H9 (cell line): ENCODE results near the gene ACACA. TPM values are rescaled to one million over a fixed set of nuclear protein-coding genes. Genes with fewer than 3 reads are reported as not detected.

ENCODE experiments used
- DNase-seq: peaks from one replicate; pipeline ENCODE4 v3.0.0-alpha.2; 2017
- H2AFZ ChIP-seq: one replicate; pipeline ENCODE4 v1.6.1; 2013; ENCODE audit warnings: mild to moderate bottlenecking, low read length, control low read depth, moderate library complexity
- H2AK5ac ChIP-seq: 2 replicates; pipeline ENCODE4 v1.6.1; 2013; ENCODE audit warnings: low read length, control low read depth, mixed read lengths; ENCODE audit not compliant: insufficient read length
- H2BK120ac ChIP-seq: one replicate; pipeline ENCODE4 v1.6.1; 2013; ENCODE audit warnings: low read depth, mild to moderate bottlenecking, low read length, control low read depth, inconsistent platforms; ENCODE audit not compliant: poor library complexity, severe bottlenecking
- H2BK12ac ChIP-seq: 2 replicates; pipeline ENCODE4 v1.6.1; 2013; ENCODE audit warnings: low read length, control low read depth, mixed read lengths, low read depth; ENCODE audit not compliant: insufficient read length
- H2BK15ac ChIP-seq: 2 replicates; pipeline ENCODE4 v1.6.1; 2013; ENCODE audit warnings: low read depth, low read length, control low read depth
- H2BK20ac ChIP-seq: one replicate; pipeline ENCODE4 v1.6.1; 2013; ENCODE audit warnings: low read depth, mild to moderate bottlenecking, low read length, control low read depth, inconsistent platforms; ENCODE audit not compliant: poor library complexity, severe bottlenecking
- H2BK5ac ChIP-seq: 2 replicates; pipeline ENCODE4 v1.6.1; 2013; ENCODE audit warnings: low read length, control low read depth, mixed read lengths; ENCODE audit not compliant: insufficient read length
- H3K14ac ChIP-seq: 2 replicates; pipeline ENCODE4 v1.6.1; 2013; ENCODE audit warnings: low read length, control low read depth; ENCODE audit not compliant: insufficient read depth
- H3K18ac ChIP-seq: 2 replicates; pipeline ENCODE4 v1.6.1; 2013; ENCODE audit warnings: low read depth, mild to moderate bottlenecking, mixed read lengths, low read length, control low read depth; ENCODE audit not compliant: insufficient read length
- H3K23ac ChIP-seq: 2 replicates; pipeline ENCODE4 v1.6.1; 2013; ENCODE audit warnings: low read length, control low read depth, mixed read lengths, low read depth; ENCODE audit not compliant: insufficient read length
- H3K23me2 ChIP-seq: 2 replicates; pipeline ENCODE4 v1.6.1; 2013; ENCODE audit warnings: low read depth, mild to moderate bottlenecking, mixed read lengths, low read length, control low read depth; ENCODE audit not compliant: insufficient read length, poor library complexity, severe bottlenecking
- H3K27ac ChIP-seq: 2 replicates; pipeline ENCODE4 v1.5.1; 2013; ENCODE audit warnings: low read length, control low read depth, mixed read lengths, low read depth; ENCODE audit not compliant: insufficient read length
- H3K27me3 ChIP-seq: 2 replicates; pipeline ENCODE4 v1.6.1; 2013; ENCODE audit warnings: low read length, control low read depth, inconsistent platforms; ENCODE audit not compliant: insufficient read depth
- H3K4ac ChIP-seq: 2 replicates; pipeline ENCODE4 v1.6.1; 2013; ENCODE audit warnings: low read depth, mild to moderate bottlenecking, control low read depth, inconsistent platforms, low read length, moderate library complexity
- H3K4me1 ChIP-seq: 2 replicates; pipeline ENCODE4 v1.6.1; 2013; ENCODE audit warnings: low read length, control low read depth, inconsistent platforms; ENCODE audit not compliant: insufficient read depth
- H3K4me2 ChIP-seq: 2 replicates; pipeline ENCODE4 v1.6.1; 2013; ENCODE audit warnings: low read length, control low read depth, mixed read lengths; ENCODE audit not compliant: insufficient read length, insufficient read depth
- H3K56ac ChIP-seq: 2 replicates; pipeline ENCODE4 v1.6.1; 2013; ENCODE audit warnings: low read depth, mild to moderate bottlenecking, mixed read lengths, low read length, control low read depth; ENCODE audit not compliant: insufficient read length
- H3K79me1 ChIP-seq: 2 replicates; pipeline ENCODE4 v1.6.1; 2013; ENCODE audit warnings: low read depth, mild to moderate bottlenecking, moderate library complexity, low read length, control low read depth, inconsistent platforms; ENCODE audit not compliant: insufficient read depth, poor library complexity, severe bottlenecking
- H3K79me2 ChIP-seq: 2 replicates; pipeline ENCODE4 v1.6.1; 2013; ENCODE audit warnings: low read length, control low read depth, inconsistent platforms; ENCODE audit not compliant: insufficient read depth
- H3K9ac ChIP-seq: 2 replicates; pipeline ENCODE4 v1.6.1; 2013; ENCODE audit warnings: low read length, control low read depth, mixed read lengths; ENCODE audit not compliant: insufficient read length; ENCODE audit errors: extremely low read depth
- H3K9me3 ChIP-seq: one replicate; pipeline ENCODE4 v1.6.1; 2013; ENCODE audit warnings: low read depth, low read length, inconsistent platforms; ENCODE audit not compliant: control insufficient read depth
- H3T11ph ChIP-seq: one replicate; pipeline ENCODE4 v1.6.1; 2013; ENCODE audit warnings: mild to moderate bottlenecking, low read length, control low read depth, inconsistent platforms
- H4K20me1 ChIP-seq: one replicate; pipeline ENCODE4 v1.6.1; 2013; ENCODE audit not compliant: control insufficient read depth, insufficient read length, insufficient read depth
- H4K5ac ChIP-seq: 2 replicates; pipeline ENCODE4 v1.6.1; 2013; ENCODE audit warnings: low read depth, mild to moderate bottlenecking, mixed read lengths, low read length, control low read depth; ENCODE audit not compliant: insufficient read length
- H4K8ac ChIP-seq: replicated peaks from 2 replicates; pipeline ENCODE4 v1.6.1; 2013; ENCODE audit warnings: low read length, control low read depth, mixed read lengths, low read depth; ENCODE audit not compliant: insufficient read length
- H4K91ac ChIP-seq: 2 replicates; pipeline ENCODE4 v1.6.1; 2013; ENCODE audit warnings: low read depth, mild to moderate bottlenecking, moderate library complexity, mixed read lengths, low read length, control low read depth; ENCODE audit not compliant: insufficient read length
- H3K27ac Mint-ChIP-seq, 3 experiments: 2 replicates in 2 of 3; 3 replicates in 1 of 3; pipeline ENCODE4 v1.8.0; 2020 to 2021; ENCODE audit warnings: mixed read lengths in 3 of 3, mild to moderate bottlenecking in 1 of 3, moderate library complexity in 1 of 3
- H3K27me3 Mint-ChIP-seq: 2 replicates; pipeline ENCODE4 v1.8.0; 2021; ENCODE audit warnings: low read depth, mild to moderate bottlenecking, moderate library complexity, mixed read lengths
- H3K36me3 Mint-ChIP-seq, 3 experiments: 2 replicates in 2 of 3; 3 replicates in 1 of 3; pipeline ENCODE4 v1.8.0; 2020 to 2021; ENCODE audit warnings: low read depth in 3 of 3, mixed read lengths in 3 of 3; ENCODE audit not compliant: insufficient read depth in 1 of 3
- H3K4me1 Mint-ChIP-seq, 2 experiments: 2 replicates each; pipeline ENCODE4 v1.8.0; 2020; ENCODE audit warnings: mixed read lengths in 2 of 2
- H3K4me3 Mint-ChIP-seq, 2 experiments: 2 replicates in 1 of 2; 3 replicates in 1 of 2; pipeline ENCODE4 v1.8.0; 2020 to 2021; ENCODE audit warnings: mild to moderate bottlenecking in 2 of 2, mixed read lengths in 2 of 2, moderate library complexity in 1 of 2
- H3K9me3 Mint-ChIP-seq, 2 experiments: 2 replicates in 1 of 2; 3 replicates in 1 of 2; pipeline ENCODE4 v1.8.0; 2020; ENCODE audit warnings: mild to moderate bottlenecking in 2 of 2, mixed read lengths in 2 of 2, moderate library complexity in 1 of 2
- WGBS: extraction: QIAGEN DNeasy Blood & Tissue Kit; methylation state at CpG from one replicate; pipeline ENCODE4 v1.1.7; 2013; ENCODE audit warnings: missing lambda C conversion rate, low lambda C conversion rate, mixed read lengths; ENCODE audit not compliant: insufficient read length; ENCODE audit errors: extremely low coverage; 5-methylcytosine and 5-hydroxymethylcytosine counted together
- total RNA-seq: library from RNA; stranded (reverse); gene quantifications from 2 replicates; pipeline ENCODE4 v1.2.1, GENCODE V29; 2021
- TF ChIP-seq, protein P1 (sequence below): fragments of 200-600 bp; sonication (generic); conservative IDR thresholded peaks from 3 replicates; pipeline ENCODE4 v1.8.0; 2021; ENCODE audit warnings: antibody characterized with exemption, mild to moderate bottlenecking

ACACA gene
- total RNA-seq, 1 experiment from 2014 or later: 135 TPM

DNA sequence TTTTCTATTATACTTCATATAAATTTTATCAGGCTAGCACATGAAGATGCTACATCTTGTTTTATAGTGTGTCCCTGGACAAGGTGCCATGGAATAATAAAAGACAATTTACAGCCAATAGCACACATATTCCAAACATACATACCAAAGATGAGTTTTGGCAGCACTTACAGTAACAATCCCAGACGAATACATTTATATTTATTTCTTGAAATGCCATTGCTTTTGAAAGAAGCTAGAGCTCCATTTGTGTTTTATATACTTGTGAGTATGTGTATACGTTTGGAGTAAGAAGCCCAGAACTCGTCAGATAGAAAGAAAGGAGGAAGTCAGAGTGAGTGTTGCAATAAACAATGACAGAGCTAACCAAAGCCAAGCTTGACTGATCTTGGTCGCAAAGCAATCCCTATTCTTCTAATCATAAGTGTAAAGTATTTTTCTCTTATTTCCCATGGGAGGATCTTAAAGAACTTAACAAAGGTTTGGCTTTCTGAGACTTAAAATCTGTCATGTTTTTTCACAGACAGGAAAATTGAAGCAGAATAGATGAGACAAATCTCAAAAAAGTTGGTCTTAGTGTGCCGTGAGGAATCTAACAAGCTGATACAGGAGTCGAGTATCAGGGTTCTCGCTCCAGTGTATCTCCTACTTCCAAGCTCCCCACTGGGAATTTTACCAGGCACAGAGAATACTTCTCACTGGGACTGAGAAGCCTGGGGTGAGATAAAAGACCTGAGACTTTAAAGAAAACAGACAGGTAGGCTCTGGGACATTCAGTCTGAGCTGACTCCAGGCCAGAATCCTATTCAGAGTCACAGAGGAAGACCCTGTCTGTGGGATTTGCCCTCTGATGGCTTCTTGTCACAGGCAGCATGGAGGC, 282.5 kb downstream of the ACACA start:
- H3K27ac Mint-ChIP-seq: peak overlapping the region; percentile 32 to 63 (median 59); a peak in 3 of 7 replicates
- H3K27me3 Mint-ChIP-seq: no peaks in the 10 kb centered on the region
- no peaks in the 10 kb centered on the region for H4K20me1 ChIP-seq
- no peak overlapping the region for H3K56ac ChIP-seq
- no peak overlapping the region for H2BK12ac ChIP-seq
- no peak overlapping the region for H3K18ac ChIP-seq
- no peaks in the 10 kb centered on the region for H3K79me1 ChIP-seq
- H2AK5ac ChIP-seq: no peak overlapping the region
- no peak overlapping the region for H3T11ph ChIP-seq
- no peaks in the 10 kb centered on the region for H3K9me3 Mint-ChIP-seq
- no peaks in the 10 kb centered on the region for H3K27me3 ChIP-seq
- H4K8ac ChIP-seq: no peak overlapping the region
- TF ChIP-seq, protein P1, sequence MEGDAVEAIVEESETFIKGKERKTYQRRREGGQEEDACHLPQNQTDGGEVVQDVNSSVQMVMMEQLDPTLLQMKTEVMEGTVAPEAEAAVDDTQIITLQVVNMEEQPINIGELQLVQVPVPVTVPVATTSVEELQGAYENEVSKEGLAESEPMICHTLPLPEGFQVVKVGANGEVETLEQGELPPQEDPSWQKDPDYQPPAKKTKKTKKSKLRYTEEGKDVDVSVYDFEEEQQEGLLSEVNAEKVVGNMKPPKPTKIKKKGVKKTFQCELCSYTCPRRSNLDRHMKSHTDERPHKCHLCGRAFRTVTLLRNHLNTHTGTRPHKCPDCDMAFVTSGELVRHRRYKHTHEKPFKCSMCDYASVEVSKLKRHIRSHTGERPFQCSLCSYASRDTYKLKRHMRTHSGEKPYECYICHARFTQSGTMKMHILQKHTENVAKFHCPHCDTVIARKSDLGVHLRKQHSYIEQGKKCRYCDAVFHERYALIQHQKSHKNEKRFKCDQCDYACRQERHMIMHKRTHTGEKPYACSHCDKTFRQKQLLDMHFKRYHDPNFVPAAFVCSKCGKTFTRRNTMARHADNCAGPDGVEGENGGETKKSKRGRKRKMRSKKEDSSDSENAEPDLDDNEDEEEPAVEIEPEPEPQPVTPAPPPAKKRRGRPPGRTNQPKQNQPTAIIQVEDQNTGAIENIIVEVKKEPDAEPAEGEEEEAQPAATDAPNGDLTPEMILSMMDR: no peak
- no peak overlapping the region for H4K91ac ChIP-seq
- no peak overlapping the region for H3K23ac ChIP-seq
- H3K23me2 ChIP-seq: no peaks in the 10 kb centered on the region
- H2AFZ ChIP-seq: no peak overlapping the region
- no peaks in the 10 kb centered on the region for H3K4me1 ChIP-seq
- H3K4ac ChIP-seq: no peak overlapping the region
- H4K5ac ChIP-seq: no peak overlapping the region
- no peak overlapping the region for H3K4me2 ChIP-seq
- peaks cover 25 to 35% of the 10 kb centered on the region in 2 experiments for H3K4me1 Mint-ChIP-seq
- H2BK15ac ChIP-seq: no peak overlapping the region
- no peak overlapping the region for H3K4me3 Mint-ChIP-seq
- H3K9me3 ChIP-seq: no peaks in the 10 kb centered on the region
- no peak overlapping the region for H2BK5ac ChIP-seq
- DNase-seq: no peak
- peaks cover 36 to 77% (median 73%) of the 10 kb centered on the region in 3 experiments for H3K36me3 Mint-ChIP-seq
- no CpG with 5 or more reads among the region's 7 CpGs for WGBS
- no peak overlapping the region for H3K14ac ChIP-seq
- no peak overlapping the region for H3K9ac ChIP-seq
- no peak overlapping the region for H2BK20ac ChIP-seq
- H3K79me2 ChIP-seq: no peaks in the 10 kb centered on the region
- H3K27ac ChIP-seq: no peak overlapping the region
- H2BK120ac ChIP-seq: no peak overlapping the region
